Tracheal epithelial cell (primary cell): ENCODE results near the gene GMPR. TPM values are rescaled to one million over a fixed set of nuclear protein-coding genes. Genes with fewer than 3 reads are reported as not detected.

Experiments used
- total RNA-seq: library from RNA; depleted of rRNA; stranded (reverse); fragments of >200 nt; gene quantifications from 2 replicates; pipeline ENCODE4 v1.2.1, GENCODE V29; 2014

The GMPR gene
- 1.2 TPM in 1 of 2 replicates, not detected in the other for total RNA-seq

GRCh38 chr6:16238057-16238962, at the start of gene GMPR:
GMPR (plus strand) TSS chr6:16238587; CDS start chr6:16238694, 107 bp downstream.

Other genes with a start within 250 kb of the GMPR start
- gene MYLIP, start 109.5 kb upstream of the GMPR start, total RNA-seq, result 2.4 and 4.5 TPM in 2 replicates